OCI-M1 (cell line): ENCODE data around the gene USP40.

ENCODE experiments used
- DNase-seq: peaks from one replicate; lab custom pipeline; 2025; lab: John Stamatoyannopoulos, UW

The USP40 gene

GRCh38 chr2:233497692-233498091, 68.9 kb downstream of the USP40 start:
- DNase-seq, result no peak

- no peak for DNase-seq
Observed at GRCh38 chr2:233495503-233496496, 70.8 kb downstream of the USP40 start.

GRCh38 chr2:233492751-233493150, 73.8 kb downstream of the USP40 start:
- no peak for DNase-seq

GRCh38 chr2:233492078-233492477, 74.5 kb downstream of the USP40 start:
- DNase-seq, result no peak

- DNase-seq, result no peak
Observed at GRCh38 chr2:233491326-233491725, 75.3 kb downstream of the USP40 start.

GRCh38 chr2:233490831-233491230, 75.8 kb downstream of the USP40 start:
- no peak for DNase-seq

GRCh38 chr2:233489666-233490065, 76.9 kb downstream of the USP40 start:
- no peak for DNase-seq

GRCh38 chr2:233489143-233489542, 77.4 kb downstream of the USP40 start:
- DNase-seq, result no peak

GRCh38 chr2:233487748-233488345, 78.7 kb downstream of the USP40 start:
- DNase-seq, result no peak

GRCh38 chr2:233486778-233487552, 79.6 kb downstream of the USP40 start:
- no peak for DNase-seq

- DNase-seq, result no peak
Observed at GRCh38 chr2:233486357-233486756, 80.2 kb downstream of the USP40 start.

GRCh38 chr2:233485726-233486125, 80.9 kb downstream of the USP40 start:
- DNase-seq, result no peak

- DNase-seq, result no peak
Observed at GRCh38 chr2:233482616-233483015, 84.0 kb downstream of the USP40 start.

- no peak for DNase-seq
Observed at GRCh38 chr2:233481368-233482142, 85.0 kb downstream of the USP40 start.

- no peak for DNase-seq
Observed at GRCh38 chr2:233480490-233481202, 85.9 kb downstream of the USP40 start.

GRCh38 chr2:233479616-233480489, 86.7 kb downstream of the USP40 start:
- DNase-seq, result no peak

- DNase-seq, result no peak
Observed at GRCh38 chr2:233477548-233478433, 88.8 kb downstream of the USP40 start.

GRCh38 chr2:233476651-233477547, 89.7 kb downstream of the USP40 start:
- no peak for DNase-seq
